Measurements from ENCODE around the gene OGFOD3. TPM values are rescaled to one million over a fixed set of nuclear protein-coding genes. Genes with fewer than 3 reads are reported as not detected.

Gene OGFOD3
- total and polyA plus RNA-seq, 4 donors, result 12.0 to 25.9 (median 19.8) TPM

- intact Hi-C loops (cut with DNase I), result no loop called here
- Histone ChIP-seq H3K9me3 (ENCODE audit: control insufficient read depth, low read length) (no peaks in the 10 kb centered on the region), H3K36me3 (ENCODE audit: control insufficient read depth in 1 of 2, insufficient read depth in 2 of 2, low read length in 1 of 2) (no peaks in the 10 kb centered on the region), H3K27ac (ENCODE audit: low read depth in 1 of 2, low read length in 2 of 2) (no peak overlapping the region), H3K4me3 (ENCODE audit: low read length in 2 of 2) (no peak overlapping the region), H3K27me3 (ENCODE audit: control insufficient read depth in 1 of 2, insufficient read depth in 2 of 2, low read length in 1 of 2) (no peaks in the 10 kb centered on the region), H3K4me1 (ENCODE audit: control insufficient read depth in 1 of 2, insufficient read depth in 2 of 2, low read length in 2 of 2) (no peaks in the 10 kb centered on the region)
- no peak for ATAC-seq (ENCODE audit: low FRiP score)
- 83 to 87% methylated on average over 32 to 38 of the region's 40 CpGs for WGBS, 2 donors
- DNase-seq, result peak in 1 of 2 donors; percentile 67
These were observed 25.3 kb upstream of the OGFOD3 start for GRCh38 chr17:82443465-82444283.

GRCh38 chr17:82442643-82443464 is 24.5 kb upstream of the OGFOD3 start:
- Histone ChIP-seq H3K4me1 (ENCODE audit: control insufficient read depth in 1 of 2, insufficient read depth in 2 of 2, low read length in 2 of 2) (no peaks in the 10 kb centered on the region), H3K4me3 (ENCODE audit: low read length in 2 of 2) (no peak overlapping the region), H3K36me3 (ENCODE audit: control insufficient read depth in 1 of 2, insufficient read depth in 2 of 2, low read length in 1 of 2) (no peaks in the 10 kb centered on the region), H3K27ac (ENCODE audit: low read depth in 1 of 2, low read length in 2 of 2) (no peak overlapping the region), H3K9me3 (ENCODE audit: control insufficient read depth, low read length) (no peaks in the 10 kb centered on the region), H3K27me3 (ENCODE audit: control insufficient read depth in 1 of 2, insufficient read depth in 2 of 2, low read length in 1 of 2) (no peaks in the 10 kb centered on the region)
- DNase-seq (no peak), ATAC-seq (ENCODE audit: low FRiP score) (no peak)
- intact Hi-C loops (cut with DNase I), result no loop called here
- WGBS, 2 donors, result 89 to 90% methylated on average over 28 of the region's 28 CpGs

GRCh38 chr17:82441691-82442487 is 23.5 kb upstream of the OGFOD3 start:
- no peaks in the 10 kb centered on the region for H3K4me1 ChIP-seq (ENCODE audit: control insufficient read depth in 1 of 2, insufficient read depth in 2 of 2, low read length in 2 of 2)
- no peaks in the 10 kb centered on the region for H3K36me3 ChIP-seq (ENCODE audit: control insufficient read depth in 1 of 2, insufficient read depth in 2 of 2, low read length in 1 of 2)
- H3K27ac ChIP-seq (ENCODE audit: low read depth in 1 of 2, low read length in 2 of 2), result no peak overlapping the region
- H3K27me3 ChIP-seq (ENCODE audit: control insufficient read depth in 1 of 2, insufficient read depth in 2 of 2, low read length in 1 of 2), result no peaks in the 10 kb centered on the region
- WGBS, 2 donors, result 83 to 84% methylated on average over 27 of the region's 27 CpGs
- intact Hi-C loops (cut with DNase I), result no loop called here
- H3K9me3 ChIP-seq (ENCODE audit: control insufficient read depth, low read length), result no peaks in the 10 kb centered on the region
- DNase-seq, result no peak
- no peak for ATAC-seq (ENCODE audit: low FRiP score)
- H3K4me3 ChIP-seq (ENCODE audit: low read length in 2 of 2), result no peak overlapping the region

GRCh38 chr17:82440991-82441627 is 22.7 kb upstream of the OGFOD3 start:
- Histone ChIP-seq H3K9me3 (ENCODE audit: control insufficient read depth, low read length) (no peaks in the 10 kb centered on the region), H3K4me1 (ENCODE audit: control insufficient read depth in 1 of 2, insufficient read depth in 2 of 2, low read length in 2 of 2) (no peaks in the 10 kb centered on the region), H3K36me3 (ENCODE audit: control insufficient read depth in 1 of 2, insufficient read depth in 2 of 2, low read length in 1 of 2) (no peaks in the 10 kb centered on the region), H3K27ac (ENCODE audit: low read depth in 1 of 2, low read length in 2 of 2) (no peak overlapping the region), H3K4me3 (ENCODE audit: low read length in 2 of 2) (no peak overlapping the region), H3K27me3 (ENCODE audit: control insufficient read depth in 1 of 2, insufficient read depth in 2 of 2, low read length in 1 of 2) (no peaks in the 10 kb centered on the region)
- intact Hi-C loops (cut with DNase I), result no loop called here
- peak; percentile 69 to 81 for DNase-seq
- 65 to 69% methylated on average over 17 of the region's 17 CpGs for WGBS, 2 donors
- no peak for ATAC-seq (ENCODE audit: low FRiP score)

- Histone ChIP-seq H3K27ac (ENCODE audit: low read depth in 1 of 2, low read length in 2 of 2) (no peak overlapping the region), H3K36me3 (ENCODE audit: control insufficient read depth in 1 of 2, insufficient read depth in 2 of 2, low read length in 1 of 2) (no peaks in the 10 kb centered on the region), H3K9me3 (ENCODE audit: control insufficient read depth, low read length) (no peaks in the 10 kb centered on the region), H3K27me3 (ENCODE audit: control insufficient read depth in 1 of 2, insufficient read depth in 2 of 2, low read length in 1 of 2) (no peaks in the 10 kb centered on the region), H3K4me3 (ENCODE audit: low read length in 2 of 2) (no peak overlapping the region), H3K4me1 (ENCODE audit: control insufficient read depth in 1 of 2, insufficient read depth in 2 of 2, low read length in 2 of 2) (no peaks in the 10 kb centered on the region)
- 83 to 85% methylated on average over 22 of the region's 22 CpGs for whole genome bisulfite sequencing, 2 donors
- intact Hi-C loops (cut with DNase I), result no loop called here
- DNase-seq (peak in 1 of 2 donors; percentile 73), ATAC-seq (ENCODE audit: low FRiP score) (no peak)
These were observed 22.1 kb upstream of the OGFOD3 start for GRCh38 chr17:82440469-82440981.

- no peaks in the 10 kb centered on the region for H3K36me3 ChIP-seq (ENCODE audit: control insufficient read depth in 1 of 2, insufficient read depth in 2 of 2, low read length in 1 of 2)
- intact Hi-C loops (cut with DNase I), result no loop called here
- no peaks in the 10 kb centered on the region for H3K27me3 ChIP-seq (ENCODE audit: control insufficient read depth in 1 of 2, insufficient read depth in 2 of 2, low read length in 1 of 2)
- DNase-seq (peak in 1 of 2 donors; percentile 70), ATAC-seq (ENCODE audit: low FRiP score) (no peak)
- no peak overlapping the region for H3K27ac ChIP-seq (ENCODE audit: low read depth in 1 of 2, low read length in 2 of 2)
- H3K4me3 ChIP-seq (ENCODE audit: low read length in 2 of 2), result no peak overlapping the region
- WGBS, 2 donors, result 93 to 94% methylated on average over 33 to 34 of the region's 34 CpGs
- H3K9me3 ChIP-seq (ENCODE audit: control insufficient read depth, low read length), result no peaks in the 10 kb centered on the region
- no peaks in the 10 kb centered on the region for H3K4me1 ChIP-seq (ENCODE audit: control insufficient read depth in 1 of 2, insufficient read depth in 2 of 2, low read length in 2 of 2)
These were observed 21.5 kb upstream of the OGFOD3 start for GRCh38 chr17:82439829-82440365.

- ATAC-seq (ENCODE audit: low FRiP score), result no peak
- no peaks in the 10 kb centered on the region for H3K9me3 ChIP-seq (ENCODE audit: control insufficient read depth, low read length)
These were observed 20.9 kb upstream of the OGFOD3 start for GRCh38 chr17:82439194-82439828.

More at GRCh38 chr17:82439194-82439828, 20.9 kb upstream of the OGFOD3 start:
- Histone ChIP-seq H3K27ac (ENCODE audit: low read depth in 1 of 2, low read length in 2 of 2) (no peak overlapping the region), H3K4me1 (ENCODE audit: control insufficient read depth in 1 of 2, insufficient read depth in 2 of 2, low read length in 2 of 2) (no peaks in the 10 kb centered on the region), H3K36me3 (ENCODE audit: control insufficient read depth in 1 of 2, insufficient read depth in 2 of 2, low read length in 1 of 2) (no peaks in the 10 kb centered on the region), H3K27me3 (ENCODE audit: control insufficient read depth in 1 of 2, insufficient read depth in 2 of 2, low read length in 1 of 2) (no peaks in the 10 kb centered on the region), H3K4me3 (ENCODE audit: low read length in 2 of 2) (no peak overlapping the region)
- WGBS, 2 donors, result 85 to 86% methylated on average over 29 of the region's 29 CpGs
- intact Hi-C loops (cut with DNase I), result no loop called here
- peak in 1 of 2 donors; percentile 70 for DNase-seq

Data from aorta (tissue), 5 donors.